Prostate gland (tissue), 2 donors: ENCODE data around the gene FRMD4B. TPM values are rescaled to one million over a fixed set of nuclear protein-coding genes. Genes with fewer than 3 reads are reported as not detected.

Experiments used
- DNase-seq: peaks from one replicate; pipeline ENCODE4 v3.0.0-alpha.2; 2019; ENCODE audit warnings: low spot score
- H3K27ac ChIP-seq, 2 donors: fragments of 200-600 bp; sonication (generic); 2 replicates each; pipeline ENCODE4 v1.5.1; 2017 to 2019
- H3K27me3 ChIP-seq: fragments of 200-600 bp; sonication (generic); replicated peaks from 2 replicates; pipeline ENCODE4 v1.5.1; 2019; ENCODE audit not compliant: insufficient read depth
- H3K36me3 ChIP-seq, 2 donors: fragments of 200-600 bp; sonication (generic); 1 replicate in 1 of 2; 2 replicates in 1 of 2; pipeline versions ENCODE4 v1.5.1 to v1.8.1; 2017 to 2019
- H3K4me1 ChIP-seq: fragments of 200-600 bp; sonication (generic); replicated peaks from 2 replicates; pipeline ENCODE4 v1.5.1; 2019
- H3K4me3 ChIP-seq, 2 donors: fragments of 200-600 bp; sonication (generic); 2 replicates each; pipeline ENCODE4 v1.5.1; 2017 to 2019
- H3K9me3 ChIP-seq: fragments of 200-600 bp; sonication (generic); 2 replicates; pipeline ENCODE4 v1.5.1; 2017
- CTCF ChIP-seq, 4 experiments: fragments of 200-600 bp in 2 of 4; fragments of 450-650 bp in 2 of 4; sonication (generic) in 2 of 4; IDR thresholded peaks; 1 replicate in 3 of 4; 2 replicates in 1 of 4; pipeline ENCODE4 v1.5.1; 2016 to 2019; ENCODE audit warnings: antibody characterized with exemption in 4 of 4, mild to moderate bottlenecking in 2 of 4, moderate library complexity in 2 of 4
- POLR2A ChIP-seq: fragments of 450-650 bp; IDR thresholded peaks from one replicate; pipeline ENCODE4 v1.6.1; 2016; ENCODE audit warnings: antibody characterized with exemption, mild to moderate bottlenecking
- POLR2AphosphoS5 ChIP-seq: sonication (generic); formaldehyde crosslinking; IDR thresholded peaks from one replicate; pipeline ENCODE4 v1.6.1; 2017; ENCODE audit warnings: antibody characterized with exemption
- WGBS: methylation state at CpG from one replicate; pipeline ENCODE4 v1.1.5; 2018; 5-methylcytosine and 5-hydroxymethylcytosine counted together
- intact Hi-C: fragments of 100-400 bp; cut with DNase I; formaldehyde crosslinking; loops from one replicate; pipeline ENCODE4 v1.14.2; 2022
- total RNA-seq, 2 donors: library from RNA; depleted of rRNA; stranded (reverse); fragments of >200 nt; gene quantifications; one replicate each; pipeline ENCODE4 v1.1.0, GENCODE V29; 2016

Gene FRMD4B
- total RNA-seq, 2 donors from 2014 or later, result 31.0 to 41.4 TPM

- 95% methylated on average over 4 of the region's 4 CpGs for WGBS
- no peaks in the 10 kb centered on the region for H3K9me3 ChIP-seq
- no peaks in the 10 kb centered on the region for H3K4me1 ChIP-seq
- no peak for DNase-seq
- intact Hi-C loops, result no loop called here
- no peak overlapping the region for H3K4me3 ChIP-seq
- no peak overlapping the region for H3K27ac ChIP-seq
- no peaks in the 10 kb centered on the region for H3K36me3 ChIP-seq
- TF ChIP-seq CTCF (IDR thresholded peaks at IDR 0.05) (no peak), POLR2AphosphoS5 (no peak), POLR2A (no peak)
- H3K27me3 ChIP-seq, result no peaks in the 10 kb centered on the region
Measured at GRCh38 chr3:69388241-69388640, 2.4 kb upstream of the FRMD4B start.

GRCh38 chr3:69386556-69387385, 883 bp upstream of the FRMD4B start:
- TF ChIP-seq POLR2AphosphoS5, result no peak
- TF ChIP-seq POLR2A, result no peak
- TF ChIP-seq CTCF (IDR thresholded peaks at IDR 0.05), result no peak
- intact Hi-C loops, result no loop called here

GRCh38 chr3:69385123-69385722, 665 bp downstream of the FRMD4B start:
- H3K4me1 ChIP-seq, result no peaks in the 10 kb centered on the region
- intact Hi-C loops, result no loop called here
- no peak for DNase-seq
- no peaks in the 10 kb centered on the region for H3K27me3 ChIP-seq
- H3K4me3 ChIP-seq, result peak overlapping the region; percentile 34 to 42
- H3K36me3 ChIP-seq, result no peaks in the 10 kb centered on the region
- H3K27ac ChIP-seq, result no peak overlapping the region
- TF ChIP-seq POLR2A (no peak), POLR2AphosphoS5 (no peak), CTCF (IDR thresholded peaks at IDR 0.05) (no peak)
- WGBS, result 67% methylated on average over 11 of the region's 11 CpGs
- no peaks in the 10 kb centered on the region for H3K9me3 ChIP-seq

More at GRCh38 chr3:69386556-69387385, 883 bp upstream of the FRMD4B start:
- WGBS, result 49% methylated on average over 8 of the region's 8 CpGs
- H3K4me3 ChIP-seq, result peak overlapping the region; percentile 34 to 42
- H3K27ac ChIP-seq, result no peak overlapping the region
- H3K4me1 ChIP-seq, result no peaks in the 10 kb centered on the region
- DNase-seq, result no peak
- no peaks in the 10 kb centered on the region for H3K36me3 ChIP-seq
- H3K27me3 ChIP-seq, result no peaks in the 10 kb centered on the region
- H3K9me3 ChIP-seq, result no peaks in the 10 kb centered on the region

GRCh38 chr3:69384326-69384725, 1.6 kb downstream of the FRMD4B start:
- Histone ChIP-seq H3K4me1 (no peaks in the 10 kb centered on the region), H3K9me3 (no peaks in the 10 kb centered on the region), H3K27me3 (no peaks in the 10 kb centered on the region), H3K4me3 (no peak overlapping the region), H3K36me3 (no peaks in the 10 kb centered on the region), H3K27ac (no peak overlapping the region)
- TF ChIP-seq POLR2A, result no peak
- no peak for TF ChIP-seq CTCF (IDR thresholded peaks at IDR 0.05)
- TF ChIP-seq POLR2AphosphoS5, result no peak
- DNase-seq, result no peak
- intact Hi-C loops, result no loop called here
- 80% methylated on average over 1 of the region's 1 CpG for WGBS
